Erythroblast (primary cell): ENCODE data around the gene SCPEP1.

Experiments
- GATA1 ChIP-seq: IDR thresholded peaks from 2 replicates; pipeline ENCODE4 v1.6.1; 2011; ENCODE audit warnings: low read depth, mild to moderate bottlenecking, control low read depth, low read length, moderate library complexity
- POLR2A ChIP-seq: IDR thresholded peaks from 2 replicates; pipeline ENCODE4 v1.6.1; 2011; ENCODE audit warnings: mild to moderate bottlenecking, low read length

DNA sequence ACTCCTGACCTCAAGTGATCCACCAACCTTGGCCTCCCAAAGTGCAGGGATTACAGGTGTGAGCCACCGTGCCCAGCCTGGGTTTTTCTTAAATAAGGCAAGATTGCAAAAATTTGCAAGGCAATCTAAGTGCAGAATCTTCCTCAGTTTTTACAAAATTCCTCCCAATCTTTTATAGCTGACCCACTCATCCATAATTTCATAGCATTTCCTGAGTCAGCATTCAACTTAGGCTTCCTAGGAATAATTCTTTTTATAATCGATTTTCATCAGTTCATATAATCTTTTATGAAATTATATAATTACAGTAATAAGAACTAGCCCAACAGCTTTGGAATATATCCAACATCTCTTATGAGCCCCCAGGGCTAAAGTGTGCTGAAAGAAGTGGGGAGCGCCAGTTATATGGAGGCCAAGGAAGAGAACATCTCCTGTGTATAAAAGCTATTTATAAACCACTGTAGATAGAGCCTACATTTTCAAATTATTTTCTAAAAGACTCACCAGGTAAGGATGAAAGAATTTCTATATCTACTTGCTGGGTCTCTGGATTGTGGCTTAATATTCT lies 31.9 kb upstream of the SCPEP1 start:
- no peak for TF ChIP-seq POLR2A
- no peak for TF ChIP-seq GATA1
